ENCODE data around the gene ISX. TPM values are rescaled to one million over a fixed set of nuclear protein-coding genes. Genes with fewer than 3 reads are reported as not detected.

The ISX gene
- total RNA-seq, 1 experiment from 2014 or later: not detected

DNA sequence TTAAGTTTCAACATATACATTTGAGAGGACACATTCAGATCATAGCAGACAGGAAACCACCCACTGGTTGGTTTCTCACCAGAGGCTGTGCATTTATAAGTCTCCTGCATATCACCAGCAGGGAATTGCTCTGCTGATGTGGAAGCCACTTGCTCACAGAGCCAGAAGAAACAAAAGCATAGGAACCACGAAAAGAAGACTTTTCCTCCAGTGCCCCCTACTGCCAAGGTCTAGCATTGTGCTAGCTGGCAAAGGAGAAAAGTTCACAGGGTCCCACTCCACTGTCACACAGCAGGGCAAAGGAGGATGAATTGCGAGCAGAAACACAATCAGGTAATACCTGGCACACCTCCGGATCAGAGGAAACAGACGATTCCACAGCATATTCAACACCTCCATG is 28.9 kb upstream of the ISX start:
- TF ChIP-seq ZNF232 (CRISPR knock-in tag; IDR thresholded peaks at IDR 0.05) (no peak), FOXK1 (CRISPR knock-in tag; IDR thresholded peaks at IDR 0.05) (no peak), PRRX2 (CRISPR knock-in tag; IDR thresholded peaks at IDR 0.05) (no peak), SOX15 (CRISPR knock-in tag; IDR thresholded peaks at IDR 0.05) (no peak), E2F4 (CRISPR knock-in tag; IDR thresholded peaks at IDR 0.05; ENCODE audit: borderline replicate concordance, low read depth) (no peak)
- TF ChIP-seq, protein P1, sequence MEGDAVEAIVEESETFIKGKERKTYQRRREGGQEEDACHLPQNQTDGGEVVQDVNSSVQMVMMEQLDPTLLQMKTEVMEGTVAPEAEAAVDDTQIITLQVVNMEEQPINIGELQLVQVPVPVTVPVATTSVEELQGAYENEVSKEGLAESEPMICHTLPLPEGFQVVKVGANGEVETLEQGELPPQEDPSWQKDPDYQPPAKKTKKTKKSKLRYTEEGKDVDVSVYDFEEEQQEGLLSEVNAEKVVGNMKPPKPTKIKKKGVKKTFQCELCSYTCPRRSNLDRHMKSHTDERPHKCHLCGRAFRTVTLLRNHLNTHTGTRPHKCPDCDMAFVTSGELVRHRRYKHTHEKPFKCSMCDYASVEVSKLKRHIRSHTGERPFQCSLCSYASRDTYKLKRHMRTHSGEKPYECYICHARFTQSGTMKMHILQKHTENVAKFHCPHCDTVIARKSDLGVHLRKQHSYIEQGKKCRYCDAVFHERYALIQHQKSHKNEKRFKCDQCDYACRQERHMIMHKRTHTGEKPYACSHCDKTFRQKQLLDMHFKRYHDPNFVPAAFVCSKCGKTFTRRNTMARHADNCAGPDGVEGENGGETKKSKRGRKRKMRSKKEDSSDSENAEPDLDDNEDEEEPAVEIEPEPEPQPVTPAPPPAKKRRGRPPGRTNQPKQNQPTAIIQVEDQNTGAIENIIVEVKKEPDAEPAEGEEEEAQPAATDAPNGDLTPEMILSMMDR (IDR thresholded peaks at IDR 0.05): peak; percentile 35; the same call in 1 of the 2 replicates
- TF ChIP-seq, protein P2, sequence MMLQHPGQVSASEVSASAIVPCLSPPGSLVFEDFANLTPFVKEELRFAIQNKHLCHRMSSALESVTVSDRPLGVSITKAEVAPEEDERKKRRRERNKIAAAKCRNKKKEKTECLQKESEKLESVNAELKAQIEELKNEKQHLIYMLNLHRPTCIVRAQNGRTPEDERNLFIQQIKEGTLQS (CRISPR knock-in tag; conservative IDR thresholded peaks at IDR 0.05): no peak
- no peaks in the 10 kb centered on the region for H3K9me3 Mint-ChIP-seq
- peak; percentile 50 for DNase-seq (ENCODE audit: low spot score)
- peaks cover 12% of the 10 kb centered on the region for H3K4me1 Mint-ChIP-seq
- CTCF ChIA-PET: interaction anchor here (0.6 to 4.0 kb wide), 11 partner anchors 9 to 622 kb away, joined by 3 to 29 read pairs (median 4); no protein-coding TSS in a partner anchor
- ATAC-seq: peak; percentile 85
- no peaks in the 10 kb centered on the region for H3K36me3 Mint-ChIP-seq
- H3K4me3 Mint-ChIP-seq: no peak overlapping the region
- no peak overlapping the region for H3K27ac Mint-ChIP-seq
- POLR2A ChIA-PET: no interaction called here
- H3K27me3 Mint-ChIP-seq (ENCODE audit: low read depth): peaks cover 2% of the 10 kb centered on the region; the same call in 1 of the 2 replicates

GRCh38 chr22:35039625-35040024 is 26.3 kb upstream of the ISX start:
- Mint-ChIP-seq H3K27me3 (ENCODE audit: low read depth) (peaks cover 2% of the 10 kb centered on the region; the same call in 1 of the 2 replicates), H3K4me1 (peaks cover 9% of the 10 kb centered on the region), H3K4me3 (no peak overlapping the region), H3K27ac (no peak overlapping the region), H3K9me3 (no peaks in the 10 kb centered on the region), H3K36me3 (no peaks in the 10 kb centered on the region)
- DNase-seq (ENCODE audit: low spot score) (no peak), ATAC-seq (no peak)
- CTCF ChIA-PET: interaction anchor here (0.6 to 3.2 kb wide), 6 partner anchors 100 to 1103 kb away, joined by 3 to 15 read pairs (median 4); no protein-coding TSS in a partner anchor
- TF ChIP-seq, protein P3, sequence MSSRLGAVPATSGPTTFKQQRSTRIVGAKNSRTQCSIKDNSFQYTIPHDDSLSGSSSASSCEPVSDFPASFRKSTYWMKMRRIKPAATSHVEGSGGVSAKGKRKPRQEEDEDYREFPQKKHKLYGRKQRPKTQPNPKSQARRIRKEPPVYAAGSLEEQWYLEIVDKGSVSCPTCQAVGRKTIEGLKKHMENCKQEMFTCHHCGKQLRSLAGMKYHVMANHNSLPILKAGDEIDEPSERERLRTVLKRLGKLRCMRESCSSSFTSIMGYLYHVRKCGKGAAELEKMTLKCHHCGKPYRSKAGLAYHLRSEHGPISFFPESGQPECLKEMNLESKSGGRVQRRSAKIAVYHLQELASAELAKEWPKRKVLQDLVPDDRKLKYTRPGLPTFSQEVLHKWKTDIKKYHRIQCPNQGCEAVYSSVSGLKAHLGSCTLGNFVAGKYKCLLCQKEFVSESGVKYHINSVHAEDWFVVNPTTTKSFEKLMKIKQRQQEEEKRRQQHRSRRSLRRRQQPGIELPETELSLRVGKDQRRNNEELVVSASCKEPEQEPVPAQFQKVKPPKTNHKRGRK (CRISPR knock-in tag; IDR thresholded peaks at IDR 0.05; ENCODE audit: borderline replicate concordance): no peak
- TF ChIP-seq ZBTB21 (CRISPR knock-in tag; IDR thresholded peaks at IDR 0.05; ENCODE audit: borderline replicate concordance) (no peak), ZNF263 (CRISPR knock-in tag; IDR thresholded peaks at IDR 0.05; ENCODE audit: low read depth) (no peak)
- TF ChIP-seq, protein P4, sequence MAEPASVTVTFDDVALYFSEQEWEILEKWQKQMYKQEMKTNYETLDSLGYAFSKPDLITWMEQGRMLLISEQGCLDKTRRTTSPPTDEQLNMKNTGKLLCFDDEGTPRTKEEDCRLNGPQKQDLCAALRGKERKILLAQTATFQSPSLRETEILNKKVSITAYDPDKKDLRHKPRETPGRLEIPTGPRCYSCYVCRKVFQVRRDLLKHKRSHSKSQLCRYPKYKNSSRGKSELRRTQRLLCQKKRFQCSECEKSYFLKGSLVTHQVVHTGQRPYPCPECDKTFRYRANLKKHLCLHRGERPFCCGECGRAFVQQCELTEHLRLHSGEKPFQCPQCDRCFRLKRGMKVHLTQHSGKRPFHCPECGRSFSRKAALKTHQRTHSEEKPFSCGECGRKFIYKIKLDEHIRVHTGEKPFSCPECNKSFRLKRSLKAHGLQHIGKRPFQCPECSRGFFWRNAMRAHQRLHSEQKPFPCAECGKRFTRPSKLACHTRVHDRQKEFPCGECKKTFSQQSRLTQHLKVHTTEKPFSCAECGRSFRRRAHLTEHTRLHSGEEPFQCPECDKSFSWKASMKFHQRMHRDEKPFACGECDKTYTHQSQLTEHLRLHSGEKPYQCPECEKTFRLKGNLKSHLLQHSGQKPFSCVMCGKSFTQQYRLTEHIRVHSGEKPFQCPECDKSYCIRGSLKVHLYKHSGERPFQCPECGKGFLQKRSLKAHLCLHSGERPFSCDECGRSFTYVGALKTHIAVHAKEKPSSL (CRISPR knock-in tag; conservative IDR thresholded peaks at IDR 0.05): no peak
- POLR2A ChIA-PET: interaction anchor here (0.6 kb wide), 1 partner anchor 115 kb away, joined by 4 read pairs; no protein-coding TSS in a partner anchor

DNA sequence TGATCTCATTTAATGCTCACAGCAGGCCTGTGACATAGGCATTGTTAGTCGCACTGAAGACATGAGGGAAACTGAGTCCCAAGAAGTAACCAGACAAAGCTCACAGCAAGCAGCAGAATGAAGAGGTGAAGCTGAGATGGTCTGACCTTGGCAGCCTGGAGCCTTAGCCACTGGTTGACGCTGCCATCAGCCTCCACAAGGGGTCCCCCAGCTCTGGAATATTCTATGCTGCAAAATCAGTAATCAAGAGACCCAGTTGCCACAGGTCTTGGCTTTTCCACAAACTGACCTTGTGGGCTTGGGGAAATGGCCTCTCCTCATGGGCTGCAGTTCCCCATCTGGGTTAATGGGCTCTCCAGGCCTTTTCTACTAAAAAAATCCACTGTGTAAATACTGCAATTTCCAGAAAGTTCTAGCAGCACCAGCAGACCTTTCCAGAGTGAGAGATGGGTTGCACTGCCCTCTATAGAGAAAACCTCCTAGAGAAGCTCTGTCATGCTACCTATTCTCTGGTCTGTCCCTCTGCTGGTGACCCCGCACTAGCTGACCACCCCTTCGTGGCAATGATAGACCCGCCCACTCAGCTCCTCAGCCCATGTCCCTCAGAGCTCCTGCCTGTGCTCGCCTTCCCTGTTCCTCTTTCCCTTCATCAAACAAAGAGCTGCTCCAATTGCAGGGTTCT is 22.6 kb upstream of the ISX start:
- ATAC-seq (peak; percentile 79), DNase-seq (ENCODE audit: low spot score) (peak; percentile 44)
- Mint-ChIP-seq H3K4me3 (no peak overlapping the region), H3K9me3 (peaks cover 8% of the 10 kb centered on the region), H3K4me1 (peaks cover 14% of the 10 kb centered on the region), H3K27ac (no peak overlapping the region), H3K27me3 (ENCODE audit: low read depth) (peaks cover 2% of the 10 kb centered on the region; the same call in 1 of the 2 replicates), H3K36me3 (no peaks in the 10 kb centered on the region)
- CTCF ChIA-PET: interaction anchor here (0.5 to 6.2 kb wide), 27 partner anchors 8 to 938 kb away, joined by 3 to 94 read pairs (median 5); no protein-coding TSS in a partner anchor
- POLR2A ChIA-PET: no interaction called here
- TF ChIP-seq ESRRA (CRISPR knock-in tag; IDR thresholded peaks at IDR 0.05; ENCODE audit: borderline replicate concordance) (no peak), NFE2L1 (CRISPR knock-in tag; IDR thresholded peaks at IDR 0.05) (no peak), ZNF416 (CRISPR knock-in tag; IDR thresholded peaks at IDR 0.05) (no peak), USF2 (CRISPR knock-in tag; IDR thresholded peaks at IDR 0.05) (no peak), SP1 (CRISPR knock-in tag; conservative IDR thresholded peaks at IDR 0.05) (no peak), FOXK1 (CRISPR knock-in tag; IDR thresholded peaks at IDR 0.05) (no peak)
- TF ChIP-seq, protein P5, sequence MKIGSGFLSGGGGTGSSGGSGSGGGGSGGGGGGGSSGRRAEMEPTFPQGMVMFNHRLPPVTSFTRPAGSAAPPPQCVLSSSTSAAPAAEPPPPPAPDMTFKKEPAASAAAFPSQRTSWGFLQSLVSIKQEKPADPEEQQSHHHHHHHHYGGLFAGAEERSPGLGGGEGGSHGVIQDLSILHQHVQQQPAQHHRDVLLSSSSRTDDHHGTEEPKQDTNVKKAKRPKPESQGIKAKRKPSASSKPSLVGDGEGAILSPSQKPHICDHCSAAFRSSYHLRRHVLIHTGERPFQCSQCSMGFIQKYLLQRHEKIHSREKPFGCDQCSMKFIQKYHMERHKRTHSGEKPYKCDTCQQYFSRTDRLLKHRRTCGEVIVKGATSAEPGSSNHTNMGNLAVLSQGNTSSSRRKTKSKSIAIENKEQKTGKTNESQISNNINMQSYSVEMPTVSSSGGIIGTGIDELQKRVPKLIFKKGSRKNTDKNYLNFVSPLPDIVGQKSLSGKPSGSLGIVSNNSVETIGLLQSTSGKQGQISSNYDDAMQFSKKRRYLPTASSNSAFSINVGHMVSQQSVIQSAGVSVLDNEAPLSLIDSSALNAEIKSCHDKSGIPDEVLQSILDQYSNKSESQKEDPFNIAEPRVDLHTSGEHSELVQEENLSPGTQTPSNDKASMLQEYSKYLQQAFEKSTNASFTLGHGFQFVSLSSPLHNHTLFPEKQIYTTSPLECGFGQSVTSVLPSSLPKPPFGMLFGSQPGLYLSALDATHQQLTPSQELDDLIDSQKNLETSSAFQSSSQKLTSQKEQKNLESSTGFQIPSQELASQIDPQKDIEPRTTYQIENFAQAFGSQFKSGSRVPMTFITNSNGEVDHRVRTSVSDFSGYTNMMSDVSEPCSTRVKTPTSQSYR (CRISPR knock-in tag; IDR thresholded peaks at IDR 0.05): no peak
- TF ChIP-seq, protein P6, sequence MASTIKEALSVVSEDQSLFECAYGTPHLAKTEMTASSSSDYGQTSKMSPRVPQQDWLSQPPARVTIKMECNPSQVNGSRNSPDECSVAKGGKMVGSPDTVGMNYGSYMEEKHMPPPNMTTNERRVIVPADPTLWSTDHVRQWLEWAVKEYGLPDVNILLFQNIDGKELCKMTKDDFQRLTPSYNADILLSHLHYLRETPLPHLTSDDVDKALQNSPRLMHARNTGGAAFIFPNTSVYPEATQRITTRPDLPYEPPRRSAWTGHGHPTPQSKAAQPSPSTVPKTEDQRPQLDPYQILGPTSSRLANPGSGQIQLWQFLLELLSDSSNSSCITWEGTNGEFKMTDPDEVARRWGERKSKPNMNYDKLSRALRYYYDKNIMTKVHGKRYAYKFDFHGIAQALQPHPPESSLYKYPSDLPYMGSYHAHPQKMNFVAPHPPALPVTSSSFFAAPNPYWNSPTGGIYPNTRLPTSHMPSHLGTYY (CRISPR knock-in tag; IDR thresholded peaks at IDR 0.05): no peak

Data from WTC11 (cell line).